ENCODE data around the gene ZKSCAN1.
"Not testable (repeated sequence)": the region's sequence is repeated elsewhere in the genome, so short reads cannot be mapped to it uniquely, and the experiment has no call there.

Gene ZKSCAN1

GRCh38 chr7:100010901-100011300, 4.5 kb upstream of the ZKSCAN1 start:
- no peak overlapping the region for H3K27ac Mint-ChIP-seq
- H3K4me1 Mint-ChIP-seq = no peaks in the 10 kb centered on the region
- H3K9me3 Mint-ChIP-seq = no peaks in the 10 kb centered on the region
- H3K36me3 Mint-ChIP-seq (ENCODE audit: low read depth) = no peaks in the 10 kb centered on the region
- peaks cover 10% of the 10 kb centered on the region for H3K27me3 Mint-ChIP-seq (ENCODE audit: low read depth)
- H3K4me3 Mint-ChIP-seq = no peak overlapping the region
- TF ChIP-seq CTCF (IDR thresholded peaks at IDR 0.05; ENCODE audit: unreplicated experiment in 3 of 3) = no peak

- H3K4me1 Mint-ChIP-seq = peaks cover 5% of the 10 kb centered on the region
- peaks cover 10% of the 10 kb centered on the region for H3K27me3 Mint-ChIP-seq (ENCODE audit: low read depth)
- H3K27ac Mint-ChIP-seq = no peak overlapping the region
- no peaks in the 10 kb centered on the region for H3K9me3 Mint-ChIP-seq
- TF ChIP-seq CTCF (IDR thresholded peaks at IDR 0.05; ENCODE audit: unreplicated experiment in 3 of 3) = no peak
- H3K36me3 Mint-ChIP-seq (ENCODE audit: low read depth) = no peaks in the 10 kb centered on the region
- peak overlapping the region in 1 of 3 experiments; percentile 23 for H3K4me3 Mint-ChIP-seq
These were observed 3.9 kb upstream of the ZKSCAN1 start for GRCh38 chr7:100011516-100011915.

- H3K27me3 Mint-ChIP-seq (ENCODE audit: low read depth) = peaks cover 10% of the 10 kb centered on the region
These were observed 2.7 kb upstream of the ZKSCAN1 start for GRCh38 chr7:100012385-100013327.

GRCh38 chr7:100013328-100013676, 2.1 kb upstream of the ZKSCAN1 start:
- H3K4me1 Mint-ChIP-seq = peaks cover 14% of the 10 kb centered on the region
- H3K27ac Mint-ChIP-seq = no peak overlapping the region
- no peak overlapping the region for H3K4me3 Mint-ChIP-seq
- H3K9me3 Mint-ChIP-seq = no peaks in the 10 kb centered on the region
- no peak for TF ChIP-seq CTCF (IDR thresholded peaks at IDR 0.05; ENCODE audit: unreplicated experiment in 3 of 3)
- peaks cover 10% of the 10 kb centered on the region for H3K27me3 Mint-ChIP-seq (ENCODE audit: low read depth)
- peaks cover 4% of the 10 kb centered on the region for H3K36me3 Mint-ChIP-seq (ENCODE audit: low read depth)

More at GRCh38 chr7:100012385-100013327, 2.7 kb upstream of the ZKSCAN1 start:
- peak overlapping the region in 1 of 3 experiments; percentile 42 for H3K4me3 Mint-ChIP-seq
- H3K27ac Mint-ChIP-seq; H3K36me3 Mint-ChIP-seq (ENCODE audit: low read depth); H3K9me3 Mint-ChIP-seq; H3K4me1 Mint-ChIP-seq: not testable (repeated sequence)

- no peaks in the 10 kb centered on the region for H3K9me3 Mint-ChIP-seq
- peak overlapping the region; percentile 88 to 98 (median 96) for H3K4me3 Mint-ChIP-seq
- TF ChIP-seq CTCF (IDR thresholded peaks at IDR 0.05; ENCODE audit: unreplicated experiment in 3 of 3) = no peak
- H3K4me1 Mint-ChIP-seq = peaks cover 14% of the 10 kb centered on the region
- peaks cover 10% of the 10 kb centered on the region for H3K36me3 Mint-ChIP-seq (ENCODE audit: low read depth)
- peaks cover 7% of the 10 kb centered on the region for H3K27me3 Mint-ChIP-seq (ENCODE audit: low read depth)
- H3K27ac Mint-ChIP-seq = peak overlapping the region; percentile 95
These were observed 962 bp downstream of the ZKSCAN1 start for GRCh38 chr7:100016215-100016901.

GRCh38 chr7:100017300-100017699, 1.9 kb downstream of the ZKSCAN1 start:
- TF ChIP-seq CTCF (IDR thresholded peaks at IDR 0.05; ENCODE audit: unreplicated experiment in 3 of 3) = no peak
- Mint-ChIP-seq H3K27me3 (ENCODE audit: low read depth) (no peaks in the 10 kb centered on the region), H3K4me3 (peak overlapping the region; percentile 62 to 76 (median 70)), H3K9me3 (no peaks in the 10 kb centered on the region), H3K36me3 (ENCODE audit: low read depth) (peaks cover 16% of the 10 kb centered on the region), H3K4me1 (peaks cover 14% of the 10 kb centered on the region), H3K27ac (peak overlapping the region in 1 of 3 experiments; percentile 22)

Data from nephron (organoid).